ENCODE measurements around the gene SCD. TPM values are rescaled to one million over a fixed set of nuclear protein-coding genes. Genes with fewer than 3 reads are reported as not detected.

Gene SCD
- total and polyA plus RNA-seq, 2 experiments from 2014 or later = 325 to 816 TPM

GRCh38 chr10:100348389-100348927, 1.4 kb downstream of the SCD start (continued):
- TF ChIP-seq ZNF114 (CRISPR knock-in tag; IDR thresholded peaks at IDR 0.05) (no peak), REST (IDR thresholded peaks at IDR 0.05; ENCODE audit: unreplicated experiment) (no peak), POLR2AphosphoS5 (IDR thresholded peaks at IDR 0.05; ENCODE audit: low read depth) (no peak), JUNB (IDR thresholded peaks at IDR 0.05; ENCODE audit: unreplicated experiment) (no peak), ZNF331 (CRISPR knock-in tag; IDR thresholded peaks at IDR 0.05; ENCODE audit: low read depth) (no peak), CREB1 (CRISPR knock-in tag; IDR thresholded peaks at IDR 0.05; ENCODE audit: low read depth) (no peak)
- TF ChIP-seq, protein P1, sequence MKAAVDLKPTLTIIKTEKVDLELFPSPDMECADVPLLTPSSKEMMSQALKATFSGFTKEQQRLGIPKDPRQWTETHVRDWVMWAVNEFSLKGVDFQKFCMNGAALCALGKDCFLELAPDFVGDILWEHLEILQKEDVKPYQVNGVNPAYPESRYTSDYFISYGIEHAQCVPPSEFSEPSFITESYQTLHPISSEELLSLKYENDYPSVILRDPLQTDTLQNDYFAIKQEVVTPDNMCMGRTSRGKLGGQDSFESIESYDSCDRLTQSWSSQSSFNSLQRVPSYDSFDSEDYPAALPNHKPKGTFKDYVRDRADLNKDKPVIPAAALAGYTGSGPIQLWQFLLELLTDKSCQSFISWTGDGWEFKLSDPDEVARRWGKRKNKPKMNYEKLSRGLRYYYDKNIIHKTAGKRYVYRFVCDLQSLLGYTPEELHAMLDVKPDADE (IDR thresholded peaks at IDR 0.05) = no peak

DNA sequence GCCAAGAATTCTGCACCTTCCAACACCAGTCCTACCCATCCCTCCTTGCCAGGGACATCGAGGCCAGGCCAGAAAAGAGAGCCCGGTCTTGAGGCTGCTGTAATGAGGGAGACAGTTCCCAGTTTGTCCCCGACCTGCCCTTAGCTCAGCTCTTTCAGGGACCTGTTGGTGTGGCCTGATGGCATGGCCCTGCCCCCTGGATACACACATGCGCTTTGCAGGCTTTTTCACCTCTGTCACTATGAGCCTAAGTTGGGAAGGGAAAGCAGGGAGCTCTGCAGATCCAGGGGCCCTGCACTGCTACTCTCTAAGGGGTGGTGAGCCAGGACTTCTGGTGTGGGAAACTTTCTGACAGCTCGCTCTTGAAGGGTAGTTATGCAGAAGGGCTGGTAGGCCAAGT, 2.1 kb downstream of the SCD start:
- H3K4me1 ChIP-seq (ENCODE audit: insufficient read depth) = peaks cover 60% of the 10 kb centered on the region
- peak overlapping the region; percentile 63; the same call in 1 of the 2 replicates for H3K27ac ChIP-seq (ENCODE audit: low read depth)
- H3K79me2 ChIP-seq (replicated peaks; ENCODE audit: insufficient read depth) = peaks cover 85% of the 10 kb centered on the region
- no peak for ATAC-seq
- no peaks in the 10 kb centered on the region for H3K27me3 ChIP-seq (ENCODE audit: insufficient read depth)
- H4K20me1 ChIP-seq (replicated peaks; ENCODE audit: insufficient read depth) = peaks cover 63% of the 10 kb centered on the region
- Mint-ChIP-seq H3K9me3 (no peaks in the 10 kb centered on the region), H3K27ac (no peak overlapping the region), H3K27me3 (ENCODE audit: insufficient read depth, low read depth, poor library complexity) (peaks cover 14% of the 10 kb centered on the region), H3K4me3 (peak overlapping the region; percentile 92), H3K4me1 (peaks cover 59% of the 10 kb centered on the region), H3K36me3 (ENCODE audit: low read depth) (peaks cover 66% of the 10 kb centered on the region)
- no peaks in the 10 kb centered on the region for H3K9me2 ChIP-seq (ENCODE audit: insufficient read depth)
- peak overlapping the region; percentile 100 for H3K4me3 ChIP-seq
- peaks cover 43% of the 10 kb centered on the region for H3F3A ChIP-seq (replicated peaks; ENCODE audit: low read depth)
- DNase-seq (ENCODE audit: low spot score) = no peak
- H3K4me2 ChIP-seq = peak overlapping the region; percentile 99
- H2AFZ ChIP-seq = no peak overlapping the region
- peaks cover 61% of the 10 kb centered on the region for H3K36me3 ChIP-seq (ENCODE audit: insufficient read depth)
- TF ChIP-seq POLR2AphosphoS5 (IDR thresholded peaks at IDR 0.05; ENCODE audit: low read depth) = no peak
- TF ChIP-seq STAT1 (IDR thresholded peaks at IDR 0.05; ENCODE audit: unreplicated experiment) = no peak
- no peak for TF ChIP-seq EZH2phosphoT487 (IDR thresholded peaks at IDR 0.05; ENCODE audit: unreplicated experiment)
- TF ChIP-seq ZNF462 (CRISPR knock-in tag; IDR thresholded peaks at IDR 0.05) = no peak
- TF ChIP-seq JUNB (IDR thresholded peaks at IDR 0.05; ENCODE audit: unreplicated experiment) = no peak
- TF ChIP-seq EZH2 (IDR thresholded peaks at IDR 0.05; ENCODE audit: low read depth, unreplicated experiment) = no peak

Measured in GM23338 (cell line).